22Rv1 (cell line): ENCODE measurements around the gene ARF1.

ENCODE experiments used
- CTCF ChIP-seq: fragments of 450-650 bp; IDR thresholded peaks from 2 replicates; pipeline ENCODE4 v1.5.1; 2017; ENCODE audit warnings: mild to moderate bottlenecking
- ZFX ChIP-seq: fragments of 450-650 bp; IDR thresholded peaks from 2 replicates; pipeline ENCODE4 v1.6.1; 2017; ENCODE audit warnings: antibody characterized with exemption, borderline replicate concordance

- TF ChIP-seq CTCF (no peak), ZFX (no peak)
Measured at GRCh38 chr1:228068359-228068758, 14.1 kb upstream of the ARF1 start.
